ENCODE measurements around the gene POLR2J.
A peak's percentile ranks its signal among the peaks of the same experiment; 100 is the strongest.
"Not testable (repeated sequence)": the region's sequence is repeated elsewhere in the genome, so short reads cannot be mapped to it uniquely, and the experiment has no call there.

The POLR2J gene

GRCh38 chr7:102494473-102495149 lies 15.9 kb upstream of the POLR2J start:
- DNase-seq = not testable (repeated sequence)

GRCh38 chr7:102494026-102494425 lies 15.3 kb upstream of the POLR2J start:
- DNase-seq = peak in 1 of 2 donors; percentile 25

GRCh38 chr7:102493220-102493935 lies 14.7 kb upstream of the POLR2J start:
- DNase-seq = not testable (repeated sequence)

GRCh38 chr7:102490529-102491075 lies 11.9 kb upstream of the POLR2J start:
- peak; percentile 73 to 79 for DNase-seq

- not testable (repeated sequence) for DNase-seq
These were observed 5.6 kb upstream of the POLR2J start for GRCh38 chr7:102484317-102484716.

GRCh38 chr7:102481962-102482361 lies 3.2 kb upstream of the POLR2J start:
- not testable (repeated sequence) for DNase-seq

GRCh38 chr7:102479982-102480637 lies 1.4 kb upstream of the POLR2J start:
- peak; percentile 27 to 45 for DNase-seq

- not testable (repeated sequence) for DNase-seq
These were observed 475 bp upstream of the POLR2J start for GRCh38 chr7:102479209-102479584.

GRCh38 chr7:102474736-102475435 lies 3.8 kb downstream of the POLR2J start:
- not testable (repeated sequence) for DNase-seq

- peak in 1 of 2 donors; percentile 6 for DNase-seq
These were observed 4.6 kb downstream of the POLR2J start for GRCh38 chr7:102474116-102474515.

- DNase-seq = peak in 1 of 2 donors; percentile 16
These were observed 5.3 kb downstream of the POLR2J start for GRCh38 chr7:102473271-102473991.

- DNase-seq = peak in 1 of 2 donors; percentile 17
These were observed 6.3 kb downstream of the POLR2J start for GRCh38 chr7:102472126-102473041.

GRCh38 chr7:102471791-102472125 lies 7.0 kb downstream of the POLR2J start:
- DNase-seq = peak in 1 of 2 donors; percentile 17

- DNase-seq = peak in 1 of 2 donors; percentile 13
These were observed 8.5 kb downstream of the POLR2J start for GRCh38 chr7:102469972-102470825.

- DNase-seq = no peak
These were observed 9.3 kb downstream of the POLR2J start for GRCh38 chr7:102469351-102469971.

GRCh38 chr7:102468478-102469350 lies 10.0 kb downstream of the POLR2J start:
- DNase-seq = no peak

- no peak for DNase-seq
These were observed 10.9 kb downstream of the POLR2J start for GRCh38 chr7:102467581-102468477.
